Astrocyte of the cerebellum (primary cell): ENCODE data around the gene RICTOR.
A peak's percentile ranks its signal among the peaks of the same experiment; 100 is the strongest.

Experiments
- DNase-seq: peaks from one replicate; pipeline ENCODE4 v3.0.0-alpha.2; 2011; ENCODE audit warnings: low read depth
- H3K4me3 ChIP-seq: 2 replicates; pipeline ENCODE4 v1.5.1; 2011; ENCODE audit warnings: mild to moderate bottlenecking, low read depth, low read length, moderate library complexity
- in situ Hi-C: cut with HindIII; loops from 2 replicates; pipeline ENCODE4 v1.10.0; 2017; ENCODE audit warnings: low sequenced_read_pairs
- TF ChIP-seq, protein P1 (sequence below): IDR thresholded peaks from 2 replicates; pipeline ENCODE4 v1.5.1; 2012; ENCODE audit warnings: low read length, low read depth, moderate library complexity, mild to moderate bottlenecking; ENCODE audit errors: missing control alignments

RICTOR gene

DNA sequence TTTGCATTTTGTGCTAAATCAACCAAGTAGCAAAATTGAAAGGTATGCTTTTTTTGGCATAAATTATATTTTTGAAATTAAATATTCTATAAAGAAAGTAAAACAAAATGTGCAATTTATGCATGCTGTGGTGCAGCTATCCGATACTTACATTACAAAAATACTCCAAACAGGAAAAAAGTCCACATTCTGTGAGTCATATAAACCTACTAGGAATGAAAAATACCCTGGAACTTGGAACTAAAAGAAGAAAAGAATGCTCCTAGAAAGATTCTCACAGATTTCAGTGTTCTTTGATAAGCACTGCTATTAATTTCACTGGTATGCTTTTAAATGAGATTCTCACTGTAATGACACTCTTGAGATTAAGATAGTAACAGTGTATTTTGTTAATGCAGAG, 135.8 kb downstream of the RICTOR start:
- in situ Hi-C loops = no loop called here
- DNase-seq = peak; percentile 15
- TF ChIP-seq, protein P1, sequence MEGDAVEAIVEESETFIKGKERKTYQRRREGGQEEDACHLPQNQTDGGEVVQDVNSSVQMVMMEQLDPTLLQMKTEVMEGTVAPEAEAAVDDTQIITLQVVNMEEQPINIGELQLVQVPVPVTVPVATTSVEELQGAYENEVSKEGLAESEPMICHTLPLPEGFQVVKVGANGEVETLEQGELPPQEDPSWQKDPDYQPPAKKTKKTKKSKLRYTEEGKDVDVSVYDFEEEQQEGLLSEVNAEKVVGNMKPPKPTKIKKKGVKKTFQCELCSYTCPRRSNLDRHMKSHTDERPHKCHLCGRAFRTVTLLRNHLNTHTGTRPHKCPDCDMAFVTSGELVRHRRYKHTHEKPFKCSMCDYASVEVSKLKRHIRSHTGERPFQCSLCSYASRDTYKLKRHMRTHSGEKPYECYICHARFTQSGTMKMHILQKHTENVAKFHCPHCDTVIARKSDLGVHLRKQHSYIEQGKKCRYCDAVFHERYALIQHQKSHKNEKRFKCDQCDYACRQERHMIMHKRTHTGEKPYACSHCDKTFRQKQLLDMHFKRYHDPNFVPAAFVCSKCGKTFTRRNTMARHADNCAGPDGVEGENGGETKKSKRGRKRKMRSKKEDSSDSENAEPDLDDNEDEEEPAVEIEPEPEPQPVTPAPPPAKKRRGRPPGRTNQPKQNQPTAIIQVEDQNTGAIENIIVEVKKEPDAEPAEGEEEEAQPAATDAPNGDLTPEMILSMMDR = no peak

DNA sequence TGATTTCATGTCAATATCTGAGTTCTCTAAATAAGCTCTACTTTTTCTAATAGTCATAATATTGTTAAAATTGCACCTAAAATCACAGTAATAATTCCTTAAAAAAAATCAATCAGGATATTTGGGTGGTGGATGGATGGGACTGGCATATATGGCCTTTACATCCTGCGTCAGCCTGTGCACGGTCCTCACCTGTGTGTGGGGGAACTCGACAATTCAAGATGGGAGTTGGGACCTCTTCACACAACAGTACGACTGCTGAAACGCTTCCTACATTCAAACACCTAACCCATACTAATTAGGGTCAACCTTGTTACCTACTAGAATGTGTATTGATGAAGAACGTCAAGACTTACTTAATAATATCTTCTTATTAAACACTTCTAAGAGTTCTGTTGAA, 137.9 kb downstream of the RICTOR start:
- TF ChIP-seq, protein P1 = no peak
- in situ Hi-C loops = no loop called here
- no peak overlapping the region for H3K4me3 ChIP-seq
- DNase-seq = no peak

More for the DNA sequence above, 135.8 kb downstream of the RICTOR start:
- no peak overlapping the region for H3K4me3 ChIP-seq

DNA sequence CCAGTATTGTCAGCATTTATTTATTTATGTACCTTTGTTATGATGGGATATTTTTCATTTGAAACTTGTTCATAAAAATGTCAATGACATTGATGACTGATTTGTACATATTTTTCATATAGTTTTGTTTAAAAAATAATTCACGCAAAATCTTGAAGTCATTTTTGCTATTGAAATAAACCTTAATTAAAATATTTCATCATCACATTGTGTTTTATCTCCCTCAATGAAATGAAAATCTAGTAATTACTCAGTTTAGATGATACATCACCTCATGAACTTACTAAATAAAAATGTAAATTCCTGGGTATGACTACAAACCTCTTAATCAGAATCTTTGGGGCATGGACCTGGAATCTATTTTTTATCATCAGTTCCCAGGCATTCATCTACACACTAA, 138.8 kb downstream of the RICTOR start:
- DNase-seq = no peak
- in situ Hi-C loops = no loop called here
- TF ChIP-seq, protein P1 = no peak
- no peak overlapping the region for H3K4me3 ChIP-seq

DNA sequence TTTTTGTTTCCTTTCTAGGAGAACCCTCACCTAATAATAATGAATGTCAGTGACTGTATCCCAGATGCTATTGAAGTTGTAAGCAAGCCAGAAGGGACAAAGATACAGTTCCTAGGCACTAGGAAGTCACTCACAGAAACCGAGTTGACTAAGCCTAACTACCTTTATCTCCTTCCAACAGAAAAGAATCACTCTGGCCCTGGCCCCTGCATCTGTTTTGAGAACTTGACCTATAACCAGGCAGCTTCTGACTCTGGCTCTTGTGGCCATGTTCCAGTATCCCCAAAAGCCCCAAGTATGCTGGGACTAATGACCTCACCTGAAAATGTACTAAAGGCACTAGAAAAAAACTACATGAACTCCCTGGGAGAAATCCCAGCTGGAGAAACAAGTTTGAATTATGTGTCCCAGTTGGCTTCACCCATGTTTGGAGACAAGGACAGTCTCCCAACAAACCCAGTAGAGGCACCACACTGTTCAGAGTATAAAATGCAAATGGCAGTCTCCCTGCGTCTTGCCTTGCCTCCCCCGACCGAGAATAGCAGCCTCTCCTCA, 141.3 kb downstream of the RICTOR start:
- DNase-seq = no peak
- in situ Hi-C loops = no loop called here
- TF ChIP-seq, protein P1 = no peak
- no peak overlapping the region for H3K4me3 ChIP-seq

DNA sequence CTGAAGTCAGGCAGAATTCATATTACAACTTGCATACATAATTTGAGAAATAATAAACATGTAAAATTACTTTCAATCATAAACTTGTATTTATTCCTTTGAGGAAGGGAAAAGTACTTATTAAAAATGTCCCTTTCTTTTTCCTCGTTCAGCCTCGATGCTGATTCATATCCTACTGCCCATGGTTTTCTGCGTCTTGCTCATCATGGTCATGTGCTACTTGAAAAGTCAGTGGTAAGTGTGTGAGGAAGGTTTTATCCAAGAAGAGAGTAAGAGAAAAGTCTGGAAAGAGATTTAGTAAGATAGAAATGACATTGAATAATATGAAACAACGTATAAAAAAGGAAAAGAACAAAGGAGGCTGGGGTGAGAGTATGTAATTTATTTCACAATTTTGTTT, 142.5 kb downstream of the RICTOR start:
- no peak overlapping the region for H3K4me3 ChIP-seq
- TF ChIP-seq, protein P1 = no peak
- no peak for DNase-seq
- in situ Hi-C loops = no loop called here

DNA sequence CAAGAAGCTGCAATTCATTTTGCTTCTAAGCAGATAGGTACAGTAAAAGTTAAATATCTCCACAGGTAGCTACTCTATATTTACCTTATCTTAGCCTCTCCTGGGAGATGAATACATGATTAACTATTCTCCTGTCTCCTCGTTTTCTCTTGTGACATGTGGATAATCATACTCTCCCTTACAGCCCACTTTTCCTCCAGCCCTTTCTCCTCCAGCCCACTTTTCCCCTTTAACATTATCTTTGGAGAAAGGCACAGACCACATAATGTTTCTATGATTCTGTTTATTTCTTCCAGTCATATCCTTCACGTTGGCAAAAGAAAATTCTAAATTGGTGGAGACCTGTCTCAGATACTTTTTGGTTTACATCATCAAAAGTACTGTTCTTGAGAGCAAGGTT, 144.4 kb downstream of the RICTOR start:
- no peak for DNase-seq
- TF ChIP-seq, protein P1 = no peak
- in situ Hi-C loops = no loop called here
- H3K4me3 ChIP-seq = no peak overlapping the region
